HCT116 (cell line): ENCODE measurements around the gene NT5C2. TPM values are rescaled to one million over a fixed set of nuclear protein-coding genes. Genes with fewer than 3 reads are reported as not detected.

Experiments used
- ATAC-seq: fragments of 200-7000 bp; cut with Tn5 transposase; 2 replicates; pipeline ENCODE4 v1.9.1; 2020; ENCODE audit warnings: mild to moderate bottlenecking, moderate library complexity
- BruUV-seq: library from RNA; stranded (reverse); fragments of 400-500 nt; replicated peaks from 2 replicates; lab custom pipeline; 2021; lab: Mats Ljungman, UMichigan
- CTCF ChIA-PET: fragments of 300-600 bp; sonication (Branson Sonifier 250); formaldehyde crosslinking; loops from one replicate; lab custom pipeline; 2021; ENCODE audit warnings: antibody characterized with exemption; lab: Charles Lee
- POLR2A ChIA-PET: fragments of 300-600, 350-600 bp; sonication (Branson Sonifier 250); formaldehyde crosslinking; loops from one replicate; lab custom pipeline; 2021; ENCODE audit warnings: antibody characterized with exemption; lab: Charles Lee
- RAD21 ChIA-PET, 2 experiments: fragments of 300-600 bp; sonication (Branson Sonifier 250); formaldehyde crosslinking; loops; one replicate each; lab custom pipeline; 2023; ENCODE audit warnings: low total read pairs in 2 of 2; ENCODE audit not compliant: uncharacterized antibody in 2 of 2, unreplicated experiment in 2 of 2, low non-redundant PET in 1 of 2; lab: Charles Lee
- DNase-seq: peaks from one replicate; pipeline ENCODE4 v3.0.0-alpha.2; 2010; ENCODE audit warnings: low read depth, low spot score
- H2AFZ ChIP-seq: fragments of 200-600 bp; shearing (Covaris generic), sonication (generic); 2 replicates; pipeline ENCODE4 v1.6.1; 2017; ENCODE audit warnings: low read depth, mixed run types, mixed read lengths, antibody characterized with exemption, low read length; ENCODE audit not compliant: poor library complexity, severe bottlenecking
- H3K27ac ChIP-seq: 2 replicates; pipeline ENCODE4 v1.5.1; 2012; ENCODE audit warnings: low read depth, low read length
- H3K27me3 ChIP-seq: fragments of 200-600 bp; sonication (generic); 2 replicates; pipeline ENCODE4 v1.6.1; 2016; ENCODE audit warnings: mixed run types, low read length, mixed read lengths; ENCODE audit not compliant: insufficient read depth
- H3K36me3 ChIP-seq, 2 experiments: fragments of 200-500 bp in 1 of 2; fragments of 200-600 bp in 1 of 2; sonication (Bioruptor generic) in 1 of 2; sonication (generic) in 1 of 2; 2 replicates each; pipeline versions ENCODE4 v1.5.1 to v1.6.1; 2014 to 2016; ENCODE audit warnings: low read length in 2 of 2, inconsistent platforms in 1 of 2, mixed read lengths in 1 of 2, mixed run types in 1 of 2; ENCODE audit not compliant: insufficient read depth in 2 of 2, control insufficient read depth in 1 of 2
- H3K4me1 ChIP-seq, 2 experiments: fragments of 200-600 bp in 1 of 2; sonication (generic) in 1 of 2; 2 replicates each; pipeline versions ENCODE4 v1.5.1 to v1.6.1; 2012 to 2017; ENCODE audit warnings: low read length in 2 of 2, inconsistent platforms in 1 of 2, mild to moderate bottlenecking in 1 of 2, mixed read lengths in 1 of 2, mixed run types in 1 of 2, moderate library complexity in 1 of 2; ENCODE audit not compliant: insufficient read depth in 2 of 2, control insufficient read depth in 1 of 2
- H3K4me2 ChIP-seq: fragments of 200-600 bp; sonication (generic); 2 replicates; pipeline ENCODE4 v1.6.1; 2017; ENCODE audit warnings: mixed run types, low read length, mixed read lengths
- H3K4me3 ChIP-seq, 2 experiments: fragments of 200-600 bp in 1 of 2; sonication (generic) in 1 of 2; replicated peaks in 1 of 2; 2 replicates each; pipeline ENCODE4 v1.5.1; 2011 to 2016; ENCODE audit warnings: low read length in 2 of 2, control low read depth in 1 of 2, low read depth in 1 of 2, mild to moderate bottlenecking in 1 of 2, mixed read lengths in 1 of 2, mixed run types in 1 of 2
- H3K79me2 ChIP-seq: fragments of 200-600 bp; sonication (generic); 2 replicates; pipeline ENCODE4 v1.6.1; 2017; ENCODE audit warnings: mild to moderate bottlenecking, mixed run types, low read length, moderate library complexity, mixed read lengths; ENCODE audit not compliant: insufficient read depth
- H3K9ac ChIP-seq: fragments of 200-600 bp; sonication (generic); 2 replicates; pipeline ENCODE4 v1.6.1; 2016; ENCODE audit warnings: low read length, mixed read lengths
- H3K9me2 ChIP-seq: fragments of 200-600 bp; sonication (generic), shearing (Covaris generic); 2 replicates; pipeline ENCODE4 v1.6.1; 2017; ENCODE audit warnings: mixed run types, mild to moderate bottlenecking, moderate library complexity; ENCODE audit not compliant: insufficient read depth
- H3K9me3 ChIP-seq, 2 experiments: fragments of 200-500 bp in 1 of 2; fragments of 200-600 bp in 1 of 2; sonication (Bioruptor generic) in 1 of 2; sonication (generic) in 1 of 2; 2 replicates each; pipeline ENCODE4 v1.6.1; 2014 to 2017; ENCODE audit warnings: low read length in 2 of 2, mixed read lengths in 2 of 2, inconsistent platforms in 1 of 2, low read depth in 1 of 2, mild to moderate bottlenecking in 1 of 2, mixed run types in 1 of 2, moderate library complexity in 1 of 2; ENCODE audit not compliant: control insufficient read depth in 1 of 2, insufficient read depth in 1 of 2
- H4K20me1 ChIP-seq: fragments of 200-600 bp; sonication (generic), shearing (Covaris generic); 2 replicates; pipeline ENCODE4 v1.6.1; 2017; ENCODE audit warnings: mixed run types, mild to moderate bottlenecking, moderate library complexity; ENCODE audit not compliant: insufficient read depth
- ATF3 ChIP-seq: IDR thresholded peaks from 2 replicates; pipeline ENCODE4 v1.6.1; 2012
- CBX3 ChIP-seq: IDR thresholded peaks from 2 replicates; pipeline ENCODE4 v1.6.1; 2012; ENCODE audit warnings: low read depth
- CTCF ChIP-seq, 3 experiments: fragments of 200-600 bp in 1 of 3; sonication (generic) in 1 of 3; IDR thresholded peaks in 2 of 3; conservative IDR thresholded peaks in 1 of 3; 2 replicates each; pipeline ENCODE4 v1.5.1; 2012 to 2017; ENCODE audit warnings: low read depth in 2 of 3, low read length in 2 of 3, antibody characterized with exemption in 1 of 3, borderline replicate concordance in 1 of 3, control low read depth in 1 of 3, mild to moderate bottlenecking in 1 of 3, mixed read lengths in 1 of 3, mixed run types in 1 of 3, moderate library complexity in 1 of 3; ENCODE audit not compliant: insufficient read depth in 1 of 3
- EGR1 ChIP-seq: IDR thresholded peaks from 2 replicates; pipeline ENCODE4 v1.6.1; 2012; ENCODE audit warnings: low read depth
- EZH2 ChIP-seq: fragments of 200-600 bp; sonication (generic); IDR thresholded peaks from 2 replicates; pipeline ENCODE4 v1.6.1; 2017; ENCODE audit warnings: antibody characterized with exemption, mixed run types
- EZH2phosphoT487 ChIP-seq: fragments of 200-600 bp; IDR thresholded peaks from 2 replicates; pipeline ENCODE4 v1.6.1; 2018; ENCODE audit warnings: antibody characterized with exemption, borderline replicate concordance
- JUND ChIP-seq: IDR thresholded peaks from 2 replicates; pipeline ENCODE4 v1.6.1; 2012
- POLR2A ChIP-seq: IDR thresholded peaks from 2 replicates; pipeline ENCODE4 v1.7.0; 2011; ENCODE audit warnings: borderline replicate concordance; ENCODE audit not compliant: insufficient read depth, insufficient read length; ENCODE audit errors: extremely low read depth
- REST ChIP-seq: IDR thresholded peaks from 2 replicates; pipeline ENCODE4 v1.6.1; 2012; ENCODE audit warnings: low read depth
- TCF7L2 ChIP-seq: IDR thresholded peaks from 2 replicates; pipeline ENCODE4 v1.7.0; 2011; ENCODE audit warnings: borderline replicate concordance, inconsistent platforms; ENCODE audit not compliant: insufficient read depth, insufficient read length; ENCODE audit errors: extremely low read depth
- YY1 ChIP-seq: IDR thresholded peaks from 2 replicates; pipeline ENCODE4 v1.6.1; 2011; ENCODE audit warnings: low read length, low read depth, moderate library complexity, mild to moderate bottlenecking; ENCODE audit not compliant: insufficient replicate concordance; ENCODE audit errors: extremely low read depth
- ZBTB33 ChIP-seq: IDR thresholded peaks from 2 replicates; pipeline ENCODE4 v1.6.1; 2011; ENCODE audit warnings: mild to moderate bottlenecking, low read length, moderate library complexity; ENCODE audit not compliant: insufficient replicate concordance; ENCODE audit errors: extremely low read depth
- ZNF274 ChIP-seq: fragments of 200-500 bp; sonication (Bioruptor generic); IDR thresholded peaks from 2 replicates; pipeline ENCODE4 v1.6.1; 2014; ENCODE audit warnings: mild to moderate bottlenecking, low read depth, low read length, inconsistent platforms
- intact Hi-C: fragments of 100-400 bp; cut with micrococcal nuclease; formaldehyde crosslinking; loops from 2 replicates; pipeline ENCODE4 v1.10.0; 2022
- total RNA-seq: library from RNA; stranded (reverse); gene quantifications from one replicate; pipeline ENCODE4 v1.2.1, GENCODE V29; 2021; ENCODE audit not compliant: unreplicated experiment

NT5C2 gene
- total RNA-seq, 1 experiment from 2014 or later, result 63.0 TPM

GRCh38 chr10:103078676-103079075 lies 114.4 kb downstream of the NT5C2 start:
- Histone ChIP-seq H3K4me2 (no peak overlapping the region), H3K4me1 (peaks cover 0 to 5% of the 10 kb centered on the region in 2 experiments; a peak in 1 of 4 replicates), H4K20me1 (no peaks in the 10 kb centered on the region), H3K4me3 (no peak overlapping the region), H3K79me2 (no peaks in the 10 kb centered on the region), H3K27ac (no peak overlapping the region), H3K27me3 (no peaks in the 10 kb centered on the region), H3K9ac (no peak overlapping the region), H3K36me3 (no peaks in the 10 kb centered on the region; a peak in 1 of 4 replicates), H3K9me2 (no peaks in the 10 kb centered on the region), H3K9me3 (no peaks in the 10 kb centered on the region), H2AFZ (no peak overlapping the region)
- TF ChIP-seq EZH2phosphoT487, result no peak
- TF ChIP-seq YY1, result no peak
- no peak for TF ChIP-seq CBX3
- no peak for TF ChIP-seq CTCF (IDR thresholded peaks at IDR 0.05 in 2 of 3, conservative IDR thresholded peaks at IDR 0.05 in 1 of 3; ENCODE audit: borderline replicate concordance in 1 of 3, insufficient read depth in 1 of 3, low read depth in 2 of 3, low read length in 2 of 3)
- TF ChIP-seq ATF3, result no peak
- no peak for TF ChIP-seq TCF7L2
- TF ChIP-seq ZBTB33, result no peak
- TF ChIP-seq EZH2, result no peak
- no peak for TF ChIP-seq EGR1
- no peak for TF ChIP-seq POLR2A
- no peak for TF ChIP-seq REST
- TF ChIP-seq JUND, result no peak
- no peak for TF ChIP-seq ZNF274
- DNase-seq, result no peak
- intact Hi-C loops, result no loop called here
- ChIA-PET CTCF (no interaction called here), POLR2A (no interaction called here), RAD21 (no interaction called here)
- no peak for ATAC-seq
- no TSS peak for BruUV-seq
